Measurements from ENCODE around the gene MTA3.

The MTA3 gene

DNA sequence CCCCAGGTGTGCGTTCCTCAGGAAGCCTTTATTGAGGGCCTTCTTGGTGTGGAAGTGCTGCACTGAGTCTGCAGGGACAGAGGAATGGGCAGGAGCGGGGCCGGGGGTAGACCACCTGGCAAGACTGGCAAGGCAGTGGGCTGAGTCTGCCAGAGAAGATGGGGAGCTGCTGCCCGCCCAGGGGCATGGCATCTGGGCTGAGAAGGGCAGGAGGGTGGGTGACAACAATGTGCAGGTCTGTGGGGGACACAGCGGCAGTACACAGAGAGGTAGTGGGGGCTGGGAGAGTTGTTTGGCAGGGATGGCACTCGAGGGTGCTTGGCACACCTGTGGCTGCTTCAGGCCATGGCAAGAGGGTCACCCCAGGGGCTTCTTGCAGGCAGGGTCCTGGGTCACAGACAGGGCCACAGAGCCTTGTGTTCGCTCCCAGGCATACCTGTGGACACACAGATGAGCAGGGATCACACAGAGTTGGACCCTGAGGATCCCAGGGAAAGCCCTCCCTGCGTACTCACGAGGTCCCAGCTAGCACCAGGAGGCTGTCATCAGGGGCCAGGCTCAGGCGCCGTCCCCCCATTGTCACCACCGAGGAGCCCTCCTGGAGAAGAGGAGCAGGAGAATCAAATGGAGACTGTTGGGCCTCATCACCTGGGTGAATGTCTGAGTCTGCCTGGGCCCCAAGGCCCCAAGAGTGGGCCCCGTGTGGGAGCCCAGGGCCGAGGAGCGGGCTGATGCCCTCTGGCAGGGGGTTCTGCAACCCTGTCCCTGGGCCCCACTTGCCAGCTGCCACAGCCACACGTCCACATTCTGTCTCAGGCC is 198.9 kb downstream of the MTA3 start:
- TF ChIP-seq, protein P1, sequence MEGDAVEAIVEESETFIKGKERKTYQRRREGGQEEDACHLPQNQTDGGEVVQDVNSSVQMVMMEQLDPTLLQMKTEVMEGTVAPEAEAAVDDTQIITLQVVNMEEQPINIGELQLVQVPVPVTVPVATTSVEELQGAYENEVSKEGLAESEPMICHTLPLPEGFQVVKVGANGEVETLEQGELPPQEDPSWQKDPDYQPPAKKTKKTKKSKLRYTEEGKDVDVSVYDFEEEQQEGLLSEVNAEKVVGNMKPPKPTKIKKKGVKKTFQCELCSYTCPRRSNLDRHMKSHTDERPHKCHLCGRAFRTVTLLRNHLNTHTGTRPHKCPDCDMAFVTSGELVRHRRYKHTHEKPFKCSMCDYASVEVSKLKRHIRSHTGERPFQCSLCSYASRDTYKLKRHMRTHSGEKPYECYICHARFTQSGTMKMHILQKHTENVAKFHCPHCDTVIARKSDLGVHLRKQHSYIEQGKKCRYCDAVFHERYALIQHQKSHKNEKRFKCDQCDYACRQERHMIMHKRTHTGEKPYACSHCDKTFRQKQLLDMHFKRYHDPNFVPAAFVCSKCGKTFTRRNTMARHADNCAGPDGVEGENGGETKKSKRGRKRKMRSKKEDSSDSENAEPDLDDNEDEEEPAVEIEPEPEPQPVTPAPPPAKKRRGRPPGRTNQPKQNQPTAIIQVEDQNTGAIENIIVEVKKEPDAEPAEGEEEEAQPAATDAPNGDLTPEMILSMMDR (conservative IDR thresholded peaks at IDR 0.05; ENCODE audit: low read depth, low read length), result no peak
- H3K27ac ChIP-seq, result no peak overlapping the region

DNA sequence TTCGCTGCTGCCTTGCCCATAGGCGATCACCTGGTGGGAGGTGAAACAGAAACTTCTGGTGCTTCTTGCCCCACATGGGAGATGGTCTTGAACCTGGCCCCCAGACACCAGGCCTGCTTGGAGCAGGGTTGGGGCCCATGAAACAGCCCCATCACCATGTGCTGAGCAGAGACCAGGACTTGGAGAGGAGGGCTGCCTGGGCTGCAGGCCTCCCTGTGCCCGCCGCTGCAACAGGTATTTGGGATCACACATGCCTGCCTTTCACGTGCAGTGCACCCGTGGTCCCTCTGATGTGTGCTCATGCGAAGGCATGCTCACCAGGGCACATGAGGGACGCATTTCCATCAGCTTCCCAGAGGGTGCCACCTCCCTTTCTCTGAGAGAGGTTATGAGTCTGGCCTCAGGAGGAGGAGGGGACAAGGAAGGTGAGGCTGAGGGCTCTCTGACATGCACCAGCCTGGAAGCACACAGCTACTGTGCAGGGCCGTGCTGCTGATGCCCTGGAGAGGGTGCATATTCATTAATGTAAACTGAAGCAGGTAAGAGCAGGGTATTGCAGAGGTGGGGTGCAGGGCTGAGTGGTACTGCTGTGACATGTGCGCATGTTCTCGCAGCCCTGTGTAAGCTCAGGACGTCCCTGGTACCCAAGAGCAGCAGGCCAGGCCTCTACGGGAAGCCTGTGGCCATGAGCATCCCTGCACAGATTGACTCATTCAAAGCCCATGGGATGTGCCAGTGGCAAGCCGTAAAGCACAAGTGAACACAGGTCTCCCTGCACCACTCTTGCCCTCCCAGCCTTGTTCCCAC is 199.7 kb downstream of the MTA3 start:
- Histone ChIP-seq H3K4me2 (no peak overlapping the region), H2AFZ (ENCODE audit: low read depth) (no peak overlapping the region), H3K27ac (no peak overlapping the region), H3K36me3 (ENCODE audit: insufficient read depth) (no peaks in the 10 kb centered on the region), H3K79me2 (ENCODE audit: insufficient read depth, low read depth) (no peaks in the 10 kb centered on the region), H3K4me1 (ENCODE audit: low read depth, poor library complexity, severe bottlenecking) (no peaks in the 10 kb centered on the region), H3K4me3 (IDR thresholded peaks at IDR 0.05; ENCODE audit: insufficient read depth, low read depth, low read length) (no peak overlapping the region), H3K9ac (no peak overlapping the region), H3K27me3 (ENCODE audit: insufficient read depth, low read depth) (no peaks in the 10 kb centered on the region), H4K20me1 (ENCODE audit: insufficient read depth) (no peaks in the 10 kb centered on the region)
- TF ChIP-seq, protein P1 (conservative IDR thresholded peaks at IDR 0.05; ENCODE audit: low read depth, low read length), result no peak

More for the DNA sequence above, 198.9 kb downstream of the MTA3 start:
- Histone ChIP-seq H3K9ac (no peak overlapping the region), H2AFZ (ENCODE audit: low read depth) (no peak overlapping the region), H3K4me2 (no peak overlapping the region), H3K4me3 (IDR thresholded peaks at IDR 0.05; ENCODE audit: insufficient read depth, low read depth, low read length) (no peak overlapping the region), H3K79me2 (ENCODE audit: insufficient read depth, low read depth) (no peaks in the 10 kb centered on the region), H3K4me1 (ENCODE audit: low read depth, poor library complexity, severe bottlenecking) (no peaks in the 10 kb centered on the region), H4K20me1 (ENCODE audit: insufficient read depth) (no peaks in the 10 kb centered on the region), H3K27me3 (ENCODE audit: insufficient read depth, low read depth) (no peaks in the 10 kb centered on the region), H3K36me3 (ENCODE audit: insufficient read depth) (no peaks in the 10 kb centered on the region)

GRCh38 chr2:42768706-42769256 is 200.3 kb downstream of the MTA3 start:
- no peaks in the 10 kb centered on the region for H4K20me1 ChIP-seq (ENCODE audit: insufficient read depth)
- no peak overlapping the region for H3K4me3 ChIP-seq (IDR thresholded peaks at IDR 0.05; ENCODE audit: insufficient read depth, low read depth, low read length)
- H3K9ac ChIP-seq, result no peak overlapping the region
- TF ChIP-seq, protein P1 (conservative IDR thresholded peaks at IDR 0.05; ENCODE audit: low read depth, low read length), result no peak
- H3K27me3 ChIP-seq (ENCODE audit: insufficient read depth, low read depth), result no peaks in the 10 kb centered on the region
- H3K4me1 ChIP-seq (ENCODE audit: low read depth, poor library complexity, severe bottlenecking), result no peaks in the 10 kb centered on the region
- H2AFZ ChIP-seq (ENCODE audit: low read depth), result no peak overlapping the region
- no peak overlapping the region for H3K27ac ChIP-seq
- no peaks in the 10 kb centered on the region for H3K79me2 ChIP-seq (ENCODE audit: insufficient read depth, low read depth)
- no peak overlapping the region for H3K4me2 ChIP-seq
- H3K36me3 ChIP-seq (ENCODE audit: insufficient read depth), result no peaks in the 10 kb centered on the region

- Histone ChIP-seq H3K4me1 (ENCODE audit: low read depth, poor library complexity, severe bottlenecking) (peaks cover 2% of the 10 kb centered on the region), H2AFZ (ENCODE audit: low read depth) (no peak overlapping the region), H3K9ac (no peak overlapping the region), H3K36me3 (ENCODE audit: insufficient read depth) (no peaks in the 10 kb centered on the region), H3K4me3 (IDR thresholded peaks at IDR 0.05; ENCODE audit: insufficient read depth, low read depth, low read length) (no peak overlapping the region), H3K4me2 (no peak overlapping the region), H3K79me2 (ENCODE audit: insufficient read depth, low read depth) (no peaks in the 10 kb centered on the region), H4K20me1 (ENCODE audit: insufficient read depth) (no peaks in the 10 kb centered on the region), H3K27me3 (ENCODE audit: insufficient read depth, low read depth) (no peaks in the 10 kb centered on the region), H3K27ac (no peak overlapping the region)
- TF ChIP-seq, protein P1 (conservative IDR thresholded peaks at IDR 0.05; ENCODE audit: low read depth, low read length), result no peak
Observed at GRCh38 chr2:42769583-42770287, 201.3 kb downstream of the MTA3 start.
